Endothelial cell of umbilical vein (primary cell): ENCODE data around the gene MYO7B. TPM values are rescaled to one million over a fixed set of nuclear protein-coding genes. Genes with fewer than 3 reads are reported as not detected.

Experiments used
- BruUV-seq: library from RNA; stranded (reverse); fragments of 400-500 nt; replicated peaks from 2 replicates; lab custom pipeline; 2021; lab: Mats Ljungman, UMichigan
- CTCF ChIA-PET: fragments of 300-600, 350-600 bp; sonication (Branson Sonifier 250); formaldehyde crosslinking; loops from one replicate; lab custom pipeline; 2021; ENCODE audit warnings: antibody characterized with exemption, inconsistent platforms; lab: Charles Lee
- POLR2A ChIA-PET: fragments of 300-600, 350-600 bp; sonication (Branson Sonifier 250); formaldehyde crosslinking; loops from one replicate; lab custom pipeline; 2021; ENCODE audit warnings: antibody characterized with exemption, inconsistent platforms; lab: Charles Lee
- DNase-seq: peaks from one replicate; pipeline ENCODE4 v3.0.0-alpha.2; 2011; ENCODE audit warnings: low read depth, low spot score
- FAIRE-seq: peaks from 2 replicates; lab custom pipeline; 2011; peaks lifted over from hg19 to GRCh38; lab: Jason Lieb, UNC
- H2AFZ ChIP-seq: 2 replicates; pipeline ENCODE4 v1.6.0; 2012; ENCODE audit warnings: low read depth, low read length, control low read depth, inconsistent platforms
- H3K27ac ChIP-seq: 2 replicates; pipeline ENCODE4 v1.5.1; 2011; ENCODE audit warnings: low read depth, mild to moderate bottlenecking, control low read depth, low read length, moderate library complexity; ENCODE audit not compliant: insufficient read depth
- H3K27me3 ChIP-seq, 2 experiments: 2 replicates each; pipeline versions ENCODE4 v1.6.0 to v1.6.1; 2011; ENCODE audit warnings: low read length in 2 of 2, mixed read lengths in 1 of 2; ENCODE audit not compliant: control insufficient read depth in 2 of 2, insufficient read depth in 2 of 2
- H3K36me3 ChIP-seq, 2 experiments: 2 replicates in 1 of 2; 3 replicates in 1 of 2; pipeline ENCODE4 v1.5.1; 2011; ENCODE audit warnings: low read length in 2 of 2, mild to moderate bottlenecking in 1 of 2, moderate library complexity in 1 of 2; ENCODE audit not compliant: control insufficient read depth in 2 of 2, insufficient read depth in 2 of 2; ENCODE audit errors: extremely low read depth in 1 of 2
- H3K4me1 ChIP-seq: 3 replicates; pipeline ENCODE4 v1.5.1; 2011; ENCODE audit warnings: mild to moderate bottlenecking, low read length; ENCODE audit not compliant: control insufficient read depth, insufficient read depth; ENCODE audit errors: extremely low read depth
- H3K4me2 ChIP-seq: 2 replicates; pipeline ENCODE4 v1.6.1; 2011; ENCODE audit warnings: low read length, control low read depth, mixed read lengths; ENCODE audit not compliant: insufficient read depth
- H3K4me3 ChIP-seq, 3 experiments: fragments of 200-600 bp in 1 of 3; sonication (generic), shearing (Covaris generic) in 1 of 3; replicated peaks in 1 of 3; 2 replicates each; pipeline ENCODE4 v1.5.1; 2011 to 2016; ENCODE audit warnings: control low read depth in 3 of 3, low read length in 3 of 3, mild to moderate bottlenecking in 2 of 3, inconsistent platforms in 1 of 3, low read depth in 1 of 3, moderate library complexity in 1 of 3; ENCODE audit not compliant: insufficient read depth in 1 of 3
- H3K79me2 ChIP-seq: 2 replicates; pipeline ENCODE4 v1.6.0; 2012; ENCODE audit warnings: low read length, inconsistent platforms; ENCODE audit not compliant: control insufficient read depth, insufficient read depth
- H3K9ac ChIP-seq: replicated peaks from 2 replicates; pipeline ENCODE3; 2011; ENCODE audit warnings: low read length, control low read depth; ENCODE audit not compliant: insufficient read depth; ENCODE audit errors: extremely low read depth
- H3K9me1 ChIP-seq: replicated peaks from 3 replicates; pipeline ENCODE4 v1.6.0; 2011; ENCODE audit warnings: mild to moderate bottlenecking, low read length; ENCODE audit not compliant: control insufficient read depth, insufficient read depth; ENCODE audit errors: extremely low read depth
- H3K9me3 ChIP-seq: replicated peaks from 2 replicates; pipeline ENCODE4 v1.5.1; 2012; ENCODE audit warnings: low read length, inconsistent platforms; ENCODE audit not compliant: control insufficient read depth, insufficient read depth
- H4K20me1 ChIP-seq: replicated peaks from 2 replicates; pipeline ENCODE3; 2011; ENCODE audit warnings: mild to moderate bottlenecking, low read length; ENCODE audit not compliant: control insufficient read depth, insufficient read depth; ENCODE audit errors: extremely low read depth
- EZH2 ChIP-seq: IDR thresholded peaks from 2 replicates; pipeline ENCODE4 v1.6.1; 2012; ENCODE audit warnings: borderline replicate concordance, low read depth, mild to moderate bottlenecking, moderate library complexity, low read length, inconsistent platforms; ENCODE audit not compliant: severe bottlenecking
- FOS ChIP-seq: IDR thresholded peaks from 2 replicates; pipeline ENCODE4 v1.6.1; 2011; ENCODE audit warnings: mild to moderate bottlenecking, low read length, moderate library complexity, borderline replicate concordance; ENCODE audit not compliant: insufficient read depth
- GATA2 ChIP-seq: IDR thresholded peaks from 2 replicates; pipeline ENCODE4 v1.7.0; 2011; ENCODE audit warnings: low read depth, mild to moderate bottlenecking, moderate library complexity, mixed read lengths, low read length; ENCODE audit not compliant: insufficient read length, insufficient read depth
- JUN ChIP-seq: IDR thresholded peaks from 2 replicates; pipeline ENCODE4 v1.6.1; 2011; ENCODE audit warnings: borderline replicate concordance, low read depth; ENCODE audit not compliant: insufficient read length, insufficient read depth
- MAX ChIP-seq: IDR thresholded peaks from 2 replicates; pipeline ENCODE4 v1.6.1; 2011; ENCODE audit not compliant: insufficient read depth, insufficient read length
- MYC ChIP-seq: IDR thresholded peaks from one replicate; pipeline ENCODE4 v1.6.1; 2011; ENCODE audit warnings: mild to moderate bottlenecking, low read depth, low read length
- POLR2A ChIP-seq: IDR thresholded peaks from 2 replicates; pipeline ENCODE4 v1.6.1; 2012; ENCODE audit warnings: low read depth, mild to moderate bottlenecking, control low read depth, low read length
- POLR2AphosphoS5 ChIP-seq: IDR thresholded peaks from 2 replicates; pipeline ENCODE4 v1.6.1; 2012; ENCODE audit warnings: low read depth, mild to moderate bottlenecking, control low read depth, low read length, moderate library complexity; ENCODE audit not compliant: insufficient read depth
- dilution Hi-C: fragments of 300-500 bp; cut with MboI; formaldehyde crosslinking; loops from one replicate; pipeline ENCODE4 v1.15.0; 2019; ENCODE audit warnings: low sequenced_read_pairs; ENCODE audit not compliant: extremely low pct_ligation_motif_present
- intact Hi-C: fragments of 100-400 bp; cut with micrococcal nuclease; formaldehyde crosslinking; loops from one replicate; pipeline ENCODE4 v1.10.0; 2022
- polyA plus RNA-seq, 4 experiments: library from polyadenylated mRNA; depleted of rRNA in 3 of 4; stranded (reverse) in 3 of 4; unstranded in 1 of 4; fragments of >200 nt; gene quantifications; 2 replicates each; pipeline versions ENCODE4 v1.2.1 to v1.2.3, GENCODE V29; 2011 to 2012; ENCODE audit warnings: missing spikeins in 1 of 4
- total RNA-seq: library from RNA; stranded (reverse); gene quantifications from 2 replicates; pipeline ENCODE4 v1.2.3, GENCODE V29; 2021
- TF ChIP-seq, protein P1 (sequence below), 2 donors: IDR thresholded peaks; 1 replicate in 1 of 2; 2 replicates in 1 of 2; pipeline ENCODE4 v1.5.1; 2011; ENCODE audit warnings: low read length in 2 of 2, mild to moderate bottlenecking in 2 of 2, moderate library complexity in 2 of 2, control low read depth in 1 of 2, inconsistent platforms in 1 of 2, low read depth in 1 of 2; ENCODE audit not compliant: insufficient read depth in 1 of 2; ENCODE audit errors: extremely low read depth in 1 of 2

Gene MYO7B
- total and polyA plus RNA-seq, 2 donors (not counting 3 experiments of a cell fraction or from before 2014, with no cell fraction given): 0.17 TPM; not detected in 1

- Histone ChIP-seq H3K9ac (no peak overlapping the region), H2AFZ (no peak overlapping the region), H3K79me2 (no peaks in the 10 kb centered on the region), H3K4me3 (no peak overlapping the region), H3K9me3 (no peaks in the 10 kb centered on the region), H3K27ac (no peak overlapping the region), H4K20me1 (no peaks in the 10 kb centered on the region), H3K4me2 (no peak overlapping the region), H3K27me3 (peaks cover 5 to 9% of the 10 kb centered on the region in 2 experiments), H3K36me3 (no peaks in the 10 kb centered on the region), H3K4me1 (no peaks in the 10 kb centered on the region), H3K9me1 (no peaks in the 10 kb centered on the region)
- intact Hi-C loops (no loop called here), dilution Hi-C loops (no loop called here)
- TF ChIP-seq MAX (no peak), FOS (no peak), MYC (no peak), EZH2 (no peak), POLR2AphosphoS5 (no peak), JUN (no peak), POLR2A (no peak), GATA2 (no peak)
- TF ChIP-seq, protein P1, sequence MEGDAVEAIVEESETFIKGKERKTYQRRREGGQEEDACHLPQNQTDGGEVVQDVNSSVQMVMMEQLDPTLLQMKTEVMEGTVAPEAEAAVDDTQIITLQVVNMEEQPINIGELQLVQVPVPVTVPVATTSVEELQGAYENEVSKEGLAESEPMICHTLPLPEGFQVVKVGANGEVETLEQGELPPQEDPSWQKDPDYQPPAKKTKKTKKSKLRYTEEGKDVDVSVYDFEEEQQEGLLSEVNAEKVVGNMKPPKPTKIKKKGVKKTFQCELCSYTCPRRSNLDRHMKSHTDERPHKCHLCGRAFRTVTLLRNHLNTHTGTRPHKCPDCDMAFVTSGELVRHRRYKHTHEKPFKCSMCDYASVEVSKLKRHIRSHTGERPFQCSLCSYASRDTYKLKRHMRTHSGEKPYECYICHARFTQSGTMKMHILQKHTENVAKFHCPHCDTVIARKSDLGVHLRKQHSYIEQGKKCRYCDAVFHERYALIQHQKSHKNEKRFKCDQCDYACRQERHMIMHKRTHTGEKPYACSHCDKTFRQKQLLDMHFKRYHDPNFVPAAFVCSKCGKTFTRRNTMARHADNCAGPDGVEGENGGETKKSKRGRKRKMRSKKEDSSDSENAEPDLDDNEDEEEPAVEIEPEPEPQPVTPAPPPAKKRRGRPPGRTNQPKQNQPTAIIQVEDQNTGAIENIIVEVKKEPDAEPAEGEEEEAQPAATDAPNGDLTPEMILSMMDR (IDR thresholded peaks at IDR 0.05; ENCODE audit: extremely low read depth in 1 of 2, insufficient read depth in 1 of 2, low read depth in 1 of 2, low read length in 2 of 2): no peak
- CTCF ChIA-PET: interaction anchor here (3.1 kb wide), 1 partner anchor 20 kb away, joined by 23 read pairs; no protein-coding TSS in a partner anchor
- DNase-seq: no peak
- no peak for FAIRE-seq
- POLR2A ChIA-PET: no interaction called here
- BruUV-seq: no TSS peak
These were observed 75.8 kb downstream of the MYO7B start for GRCh38 chr2:127611076-127611925.
